GM19455 (cell line): ENCODE data around the gene ACD.
"Not testable (repeated sequence)": the region's sequence is repeated elsewhere in the genome, so short reads cannot be mapped to it uniquely, and the experiment has no call there.

Source experiments
- ATAC-seq: cut with Tn5 transposase; IDR thresholded peaks from one replicate; pipeline ENCODE4 v1.9.1; 2021; ENCODE audit not compliant: unreplicated experiment

Gene ACD

DNA sequence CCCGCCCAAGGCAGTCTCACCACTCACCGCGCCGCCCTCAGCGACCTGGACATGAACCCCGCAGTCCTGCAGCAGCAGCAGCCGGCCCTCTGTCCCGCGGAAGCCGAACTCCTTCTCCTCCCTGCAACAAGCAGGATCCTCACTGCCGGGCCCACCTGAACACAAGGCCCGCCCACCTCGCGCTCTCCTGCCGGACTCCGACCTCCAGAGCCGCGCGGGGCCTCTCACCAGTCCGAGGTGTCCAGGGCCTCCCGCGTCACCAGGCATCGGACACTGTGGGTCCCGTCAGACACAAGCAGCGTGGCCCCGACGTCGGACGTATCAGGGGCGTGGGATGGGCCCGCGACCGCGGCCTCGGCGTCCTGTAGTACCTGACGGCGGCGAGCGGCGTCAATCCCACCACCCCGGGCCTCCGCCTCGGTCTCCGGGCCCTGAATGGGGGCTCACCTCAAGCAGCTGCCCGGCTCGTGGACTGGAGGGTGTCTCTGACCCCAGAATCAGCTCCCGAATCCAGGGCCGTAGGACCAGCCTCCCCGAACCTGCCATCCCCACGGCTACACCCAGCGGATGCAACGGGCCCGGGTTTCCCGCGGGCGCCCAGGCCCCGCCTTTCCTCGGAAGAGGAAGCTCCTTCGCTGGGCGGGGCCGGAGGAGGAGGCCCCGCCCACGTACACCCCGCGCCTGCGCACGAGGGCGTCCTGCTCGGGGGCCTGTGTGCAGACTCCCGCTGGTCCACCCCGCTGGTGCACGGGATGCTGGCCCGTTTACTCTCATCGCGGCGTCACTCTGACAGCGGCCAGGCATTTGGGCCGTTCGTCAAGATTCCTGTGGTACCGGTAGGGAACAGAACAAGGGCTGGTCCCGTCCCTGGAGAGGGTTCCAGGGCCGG is at the start of gene ACD:
ACD (minus strand) TSS at position 586 of the 889 bp plus-strand sequence; CDS start at position 546, 40 bp downstream.
- ATAC-seq, result peak; percentile 46

DNA sequence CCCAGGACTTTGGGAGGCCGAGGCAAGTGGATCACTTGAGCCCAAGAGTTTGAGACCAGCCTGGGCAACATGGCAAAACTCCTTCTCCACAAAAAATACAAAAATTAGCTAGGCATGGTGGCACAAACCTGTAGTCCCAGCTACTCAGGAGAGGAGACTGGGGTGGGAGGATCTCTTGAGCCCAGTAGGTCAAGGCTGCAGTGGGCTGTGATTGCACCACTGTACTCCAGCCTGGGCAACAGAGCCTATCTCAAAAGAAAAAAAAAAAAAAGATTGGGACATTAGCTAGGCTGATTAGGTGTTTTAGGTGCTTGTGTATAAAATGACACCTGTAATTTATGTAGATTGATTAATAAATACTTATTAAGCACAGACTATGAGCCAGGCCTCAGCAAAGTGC is 49.0 kb upstream of the ACD start:
- no peak for ATAC-seq

DNA sequence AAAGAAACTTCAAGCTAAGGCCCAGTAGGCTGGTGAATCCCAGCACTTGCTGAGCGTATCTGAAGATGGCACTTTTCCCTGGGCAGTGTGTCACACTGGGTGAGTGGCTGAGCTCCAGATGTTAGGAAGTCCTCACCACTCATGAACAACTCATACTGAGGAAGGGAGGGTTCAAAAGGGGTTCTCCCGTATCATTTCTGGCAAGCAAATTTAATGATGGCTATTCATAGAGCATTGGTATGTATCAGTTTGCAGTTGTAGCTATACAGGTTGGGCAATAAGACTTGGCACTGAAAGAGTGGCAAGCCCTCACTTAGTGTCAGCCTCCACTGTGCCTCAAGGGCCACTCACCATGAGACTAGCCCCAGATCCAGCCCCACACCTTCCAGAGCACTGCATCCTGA is 48.3 kb upstream of the ACD start:
- ATAC-seq, result no peak

DNA sequence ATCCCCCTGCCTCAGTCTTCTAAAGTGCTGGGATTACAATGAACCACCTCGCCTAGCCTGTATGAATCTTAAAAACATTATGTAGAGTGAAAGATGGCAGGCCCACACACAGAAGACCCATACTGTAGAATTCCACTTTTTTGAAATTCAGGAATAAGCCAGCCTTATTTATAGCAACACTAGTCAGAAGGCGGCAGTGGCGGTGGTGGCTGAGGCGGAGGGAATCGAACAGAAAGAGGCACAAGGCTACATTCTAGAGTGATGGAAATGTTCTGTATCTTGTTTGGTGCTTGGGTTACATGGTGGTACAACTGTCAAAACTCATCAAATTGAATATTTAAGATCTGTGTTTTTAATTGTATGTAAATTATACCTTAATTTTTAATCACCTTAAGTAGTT is 47.7 kb upstream of the ACD start:
- ATAC-seq, result no peak

DNA sequence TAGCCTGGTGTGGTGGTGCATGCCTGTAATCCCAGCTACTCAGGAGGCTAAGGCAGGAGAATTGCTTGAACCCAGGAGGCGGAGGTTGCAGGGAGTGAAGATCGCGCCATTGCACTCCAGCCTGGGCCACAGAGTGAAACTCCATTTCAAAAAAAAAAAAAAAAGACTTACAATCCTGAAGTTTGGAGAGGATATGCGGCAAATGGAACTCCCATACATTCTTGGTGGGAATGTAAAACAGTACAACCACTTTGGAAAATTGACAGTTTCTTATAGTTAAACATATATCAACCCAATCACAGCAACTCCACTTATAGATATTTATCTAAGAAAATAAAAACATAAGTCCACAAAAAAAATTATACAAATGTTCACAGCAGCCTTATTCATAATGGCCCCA is 47.1 kb upstream of the ACD start:
- no peak for ATAC-seq

DNA sequence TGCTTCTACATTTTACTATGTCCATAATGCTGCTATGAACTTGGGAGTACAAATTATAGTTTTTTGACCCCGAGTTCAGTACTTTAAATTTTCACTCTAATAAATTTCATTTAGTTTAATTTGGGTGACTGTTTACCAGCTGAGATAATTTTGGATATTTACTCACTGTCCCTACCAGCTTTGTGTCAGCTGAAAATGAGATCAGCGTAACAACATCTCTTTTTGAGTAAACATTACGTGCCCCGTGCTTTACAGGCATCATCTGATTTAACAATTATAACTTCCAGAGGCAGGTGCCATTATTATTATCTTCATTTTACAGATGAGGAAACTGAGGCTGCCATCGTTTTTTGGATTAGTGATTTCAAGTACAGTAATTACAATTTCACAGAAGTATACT is 44.0 kb upstream of the ACD start:
- no peak for ATAC-seq

DNA sequence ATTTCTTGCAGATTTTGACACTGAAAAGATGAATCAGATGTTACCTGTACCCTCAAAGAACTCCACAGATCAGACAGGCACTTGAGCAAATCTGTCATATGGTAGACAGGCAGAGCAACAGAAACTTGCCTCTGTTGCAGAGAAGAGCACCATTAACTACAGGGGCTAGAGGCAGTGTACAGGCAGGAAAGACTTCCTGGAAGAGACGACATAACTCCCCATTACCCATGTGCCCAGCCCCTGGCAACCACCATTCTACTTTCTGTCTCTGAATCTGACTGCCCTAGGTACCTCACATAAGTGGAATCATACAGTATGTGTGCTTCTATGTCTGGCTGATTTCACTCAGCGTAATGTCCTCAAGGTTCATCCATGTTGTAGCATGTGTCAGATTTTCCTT is 43.6 kb upstream of the ACD start:
- ATAC-seq, result no peak

DNA sequence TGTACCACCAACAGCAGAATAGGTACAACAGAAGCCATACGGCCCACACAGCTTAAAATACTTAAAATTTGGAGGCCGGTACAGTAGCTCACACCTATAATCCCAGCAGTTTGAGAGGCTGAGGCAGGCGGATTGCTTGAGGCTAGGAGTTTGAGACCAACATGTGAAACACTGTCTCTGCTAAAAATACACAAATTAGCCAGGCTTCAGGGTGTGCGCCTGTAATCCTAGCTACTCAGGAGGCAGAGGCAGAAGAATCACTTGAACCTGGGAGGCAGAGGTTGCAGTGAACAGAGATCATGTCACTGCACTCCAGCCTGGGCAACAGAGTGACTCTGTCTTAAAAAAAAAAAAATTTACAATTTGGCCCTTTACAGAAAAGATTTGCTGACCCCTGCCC is 42.1 kb upstream of the ACD start:
- ATAC-seq, result no peak

DNA sequence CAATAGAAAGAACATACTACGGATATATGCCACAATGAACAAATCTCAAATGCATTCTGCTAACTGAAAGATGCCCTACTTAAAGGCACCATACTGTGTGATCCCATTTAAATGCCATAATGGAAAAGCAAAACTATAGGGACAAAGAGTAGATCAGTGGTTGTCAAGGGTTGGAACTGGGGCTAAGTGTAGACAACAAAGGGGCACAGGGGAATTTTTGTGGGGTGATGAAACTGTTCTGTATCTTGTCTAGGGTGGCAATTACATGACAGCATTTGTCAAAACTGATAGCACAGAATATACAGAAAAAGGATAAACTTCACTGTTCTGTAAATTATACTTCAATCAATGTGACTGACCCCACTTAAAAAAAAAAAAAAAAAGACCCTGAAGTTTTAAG is 41.4 kb upstream of the ACD start:
- no peak for ATAC-seq

DNA sequence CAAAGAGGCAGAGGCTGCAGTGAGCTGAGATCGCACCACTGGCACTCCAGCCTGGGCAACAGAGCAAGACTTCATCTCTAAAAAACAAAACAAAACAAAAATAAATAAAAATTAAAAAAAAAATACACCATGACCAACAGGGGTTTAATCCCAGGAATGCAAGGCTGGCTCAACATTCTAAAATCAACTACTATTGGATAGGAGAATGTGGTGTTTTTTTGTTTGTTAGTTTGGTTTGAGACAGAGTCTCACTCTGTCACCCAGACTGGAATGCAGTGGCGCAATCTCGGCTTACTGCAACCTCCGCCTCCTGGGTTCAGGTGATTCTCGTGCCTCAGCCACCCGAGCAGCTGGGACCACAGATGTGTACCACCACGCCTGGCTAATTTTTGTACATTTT is 39.2 kb upstream of the ACD start:
- no peak for ATAC-seq

DNA sequence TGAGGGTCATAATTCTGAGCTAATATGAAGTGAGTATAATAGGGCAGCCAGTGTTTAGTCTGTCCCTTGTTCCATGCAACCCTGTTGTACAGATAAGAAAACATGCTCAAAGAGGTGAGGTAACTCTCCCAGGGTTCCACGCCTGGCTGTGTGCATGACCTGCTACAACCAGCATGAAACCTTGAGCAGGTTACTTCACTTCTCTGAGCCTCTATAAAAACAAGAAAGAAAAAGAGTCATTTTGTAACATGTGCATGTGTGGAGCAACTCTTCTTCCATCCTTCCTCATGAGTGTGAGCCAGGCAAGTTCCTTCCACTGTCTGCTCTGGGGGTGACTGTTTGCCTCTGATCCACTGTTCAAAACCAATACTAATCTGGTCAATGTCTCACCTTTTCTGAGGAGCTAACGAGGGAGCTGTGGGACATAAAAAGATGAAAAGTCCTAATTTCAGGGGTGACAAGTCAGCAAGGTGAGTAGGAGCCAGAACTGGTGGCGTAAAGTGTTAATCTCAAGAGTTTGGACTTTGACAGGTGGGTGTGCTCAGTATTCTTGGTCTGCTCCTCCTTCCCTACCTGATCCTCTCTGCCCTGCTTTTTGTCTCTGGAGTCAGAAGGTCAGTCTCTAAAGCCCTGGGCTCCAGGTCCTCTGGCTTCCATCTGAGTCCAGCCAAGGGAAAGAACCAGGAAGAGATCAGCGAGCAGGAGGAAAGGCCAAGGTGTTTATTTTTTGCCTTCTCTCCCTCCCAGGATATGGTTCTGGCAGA is 37.5 kb upstream of the ACD start:
- ATAC-seq, result no peak

DNA sequence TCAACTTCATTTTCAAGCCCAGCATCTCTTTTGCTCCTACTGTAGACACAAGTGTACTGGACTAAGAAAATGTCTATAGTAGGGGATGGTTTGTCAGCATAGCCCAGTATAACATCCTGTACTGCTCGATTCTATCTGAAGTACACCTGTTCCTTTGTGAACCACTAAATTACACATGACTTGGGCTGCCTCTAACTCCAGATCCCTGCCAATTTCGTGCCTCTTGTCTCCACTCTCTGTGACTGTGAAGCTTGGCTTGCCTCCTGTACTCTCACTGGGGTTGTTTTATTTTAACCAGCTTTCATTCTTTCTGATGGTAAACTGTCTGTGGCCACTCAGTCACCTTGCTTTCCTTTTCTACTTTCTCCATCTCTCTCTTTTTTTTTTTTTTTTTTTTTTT is 34.6 kb upstream of the ACD start:
- ATAC-seq, result no peak

DNA sequence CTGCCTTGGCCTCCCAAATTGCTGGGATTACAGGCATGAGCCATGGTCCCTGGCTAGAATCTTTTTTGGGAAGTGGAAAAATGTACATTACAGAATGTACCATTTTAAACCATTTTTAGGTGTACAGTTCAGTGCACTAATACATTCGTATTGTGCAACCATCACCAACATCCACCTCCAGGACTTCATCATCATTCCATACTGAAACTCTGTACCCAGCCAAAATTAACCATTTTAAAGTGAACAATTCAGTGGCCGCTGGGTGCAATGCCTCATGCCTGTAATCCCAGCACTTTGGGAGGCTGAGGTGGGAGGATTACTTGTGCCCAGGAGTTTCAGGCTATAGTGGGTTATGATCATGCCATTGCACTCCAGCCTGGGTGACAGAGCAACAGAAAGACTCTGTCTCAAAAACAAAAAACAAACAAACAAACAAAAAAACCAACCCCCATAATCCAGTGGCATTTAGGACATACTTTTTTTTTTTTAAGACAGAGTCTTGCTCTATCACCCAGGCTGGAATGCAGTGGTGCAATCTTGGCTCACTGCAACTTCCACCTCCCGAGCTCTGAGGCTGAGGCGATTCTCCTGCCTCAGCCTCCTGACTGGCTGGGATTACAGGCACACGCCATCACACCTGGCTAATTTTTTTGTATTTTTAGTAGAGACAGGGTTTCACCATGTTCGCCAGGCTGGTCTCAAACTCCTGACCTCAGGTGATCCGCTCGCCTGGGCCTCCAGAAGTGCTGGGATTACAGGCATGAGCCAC is 33.6 kb upstream of the ACD start:
- not testable (repeated sequence) for ATAC-seq

DNA sequence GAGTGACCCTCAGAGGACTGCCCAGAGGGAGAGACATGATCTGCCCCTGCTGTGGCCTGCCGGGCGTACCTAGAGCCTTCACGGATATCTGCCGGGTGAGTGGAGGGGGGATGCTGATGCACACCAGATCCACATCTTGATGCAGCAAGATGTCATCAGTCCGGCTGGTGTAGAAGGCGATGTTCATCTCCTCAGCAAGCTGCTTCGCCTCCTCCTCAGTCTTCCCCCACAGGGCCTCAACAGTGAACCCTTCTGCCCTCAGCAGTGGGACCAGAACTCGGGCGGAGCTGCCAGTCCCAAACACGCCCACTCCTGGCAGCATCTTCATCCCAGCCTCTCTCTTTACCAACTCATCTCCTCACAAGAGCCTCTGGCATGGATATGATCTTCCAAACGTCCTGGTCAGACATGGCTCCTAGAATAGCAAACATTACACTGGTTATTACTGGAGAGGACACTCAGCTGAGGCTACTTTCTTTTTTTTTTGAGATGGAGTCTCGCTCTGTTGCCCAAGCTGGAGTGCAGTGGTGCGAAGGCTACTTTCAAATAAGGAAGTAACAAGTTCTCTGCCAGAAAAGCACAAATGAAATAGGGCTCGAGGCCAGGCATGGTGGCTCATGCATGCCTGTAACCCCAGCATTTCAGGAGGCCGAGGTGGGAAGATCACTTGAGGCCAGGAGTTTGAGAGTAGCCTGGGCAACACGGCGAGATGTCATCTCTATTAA is 25.5 kb upstream of the ACD start:
- ATAC-seq, result no peak

DNA sequence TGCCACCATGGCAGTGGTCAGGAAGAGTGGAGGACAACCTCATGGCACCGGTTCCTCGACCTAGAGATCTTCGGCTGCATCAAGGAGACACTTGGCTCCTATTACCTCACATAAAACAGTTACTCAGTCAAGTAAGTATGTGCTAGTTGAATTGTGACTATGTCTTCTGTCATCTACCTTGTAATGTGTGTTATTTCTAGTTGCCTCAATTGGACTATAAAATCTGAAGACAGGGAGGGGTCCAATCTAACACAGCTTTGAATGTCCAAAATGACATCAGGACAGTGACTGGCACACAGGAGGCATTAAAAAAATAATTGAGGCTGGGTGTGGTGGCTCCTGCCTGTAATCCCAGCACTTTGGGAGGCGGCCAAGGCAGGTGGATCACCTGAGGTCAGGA is 23.7 kb upstream of the ACD start:
- ATAC-seq, result no peak

DNA sequence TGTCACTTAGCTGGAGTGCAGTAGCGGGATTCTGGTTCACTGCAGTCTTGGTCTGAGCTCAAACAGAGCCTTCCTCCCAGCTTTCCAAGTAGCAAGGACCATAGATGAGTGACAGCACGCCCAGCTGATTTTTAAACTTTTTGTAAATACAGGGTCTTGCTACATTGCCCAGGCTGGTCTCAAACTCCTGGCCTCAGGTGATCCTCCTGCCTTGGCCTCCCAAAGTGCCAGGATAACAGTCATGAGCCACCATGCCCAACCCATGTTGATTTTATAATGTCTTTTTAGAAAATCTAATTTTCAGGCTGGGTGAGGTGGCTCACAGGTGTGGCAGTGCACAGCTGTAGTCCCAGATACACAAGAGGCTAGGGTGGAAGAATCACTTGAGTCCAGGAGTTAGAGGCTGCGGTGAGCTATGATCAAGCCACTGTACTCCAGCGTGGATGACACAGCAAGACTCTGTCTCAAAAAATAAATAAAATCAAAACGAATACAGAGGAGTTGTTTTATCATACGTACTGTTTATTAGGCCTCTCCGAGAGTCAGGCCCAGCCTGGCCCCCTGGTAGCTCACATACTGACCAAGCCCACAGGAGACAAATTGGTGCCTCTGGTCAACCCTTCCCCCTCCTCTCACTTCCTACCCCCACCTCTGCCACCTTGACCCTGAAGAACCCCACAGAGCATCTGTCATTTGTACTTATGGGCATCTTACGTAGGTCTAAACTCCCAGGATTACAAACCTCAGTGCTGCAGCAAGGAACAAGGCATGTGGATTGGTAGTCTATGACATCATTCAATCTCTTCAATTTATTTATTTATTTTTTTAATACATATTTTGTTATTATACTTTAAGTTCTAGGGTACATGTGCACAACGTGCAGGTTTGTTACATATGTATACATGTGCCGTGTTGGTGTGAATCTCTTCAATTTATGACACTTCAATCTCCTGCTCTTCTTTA is 20.2 kb upstream of the ACD start:
- ATAC-seq, result no peak

DNA sequence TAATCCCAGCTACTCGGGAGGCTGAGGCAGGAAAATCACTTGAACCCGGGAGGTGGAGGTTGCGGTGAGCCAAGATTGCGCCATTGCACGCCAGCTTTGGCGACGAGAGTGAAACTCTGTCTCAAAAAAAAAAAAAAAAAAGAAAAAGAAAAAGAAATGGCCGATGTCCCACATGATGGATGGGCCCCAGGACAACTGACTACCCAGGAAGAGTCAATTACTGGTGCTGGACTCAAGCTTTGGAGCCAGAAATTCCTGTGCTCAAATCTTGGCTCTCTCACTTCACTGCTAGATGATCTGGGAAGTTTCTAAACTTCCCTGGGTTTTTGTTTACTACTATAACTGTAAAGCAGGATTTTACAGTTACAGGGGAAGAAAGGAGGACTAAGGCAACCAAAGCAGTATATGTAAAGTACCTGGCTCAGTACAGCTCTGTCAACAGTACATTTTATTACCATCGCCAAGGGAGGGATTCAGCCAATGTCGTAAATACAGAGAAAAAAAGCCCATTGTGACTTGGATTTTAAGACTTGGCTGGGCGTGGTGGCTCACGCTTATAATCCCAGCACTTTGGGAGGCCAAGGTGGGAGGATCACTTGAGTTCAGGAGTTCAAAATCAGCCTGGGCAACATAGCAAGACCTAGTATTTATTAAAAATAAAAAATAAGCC is 18.4 kb upstream of the ACD start:
- ATAC-seq, result no peak

DNA sequence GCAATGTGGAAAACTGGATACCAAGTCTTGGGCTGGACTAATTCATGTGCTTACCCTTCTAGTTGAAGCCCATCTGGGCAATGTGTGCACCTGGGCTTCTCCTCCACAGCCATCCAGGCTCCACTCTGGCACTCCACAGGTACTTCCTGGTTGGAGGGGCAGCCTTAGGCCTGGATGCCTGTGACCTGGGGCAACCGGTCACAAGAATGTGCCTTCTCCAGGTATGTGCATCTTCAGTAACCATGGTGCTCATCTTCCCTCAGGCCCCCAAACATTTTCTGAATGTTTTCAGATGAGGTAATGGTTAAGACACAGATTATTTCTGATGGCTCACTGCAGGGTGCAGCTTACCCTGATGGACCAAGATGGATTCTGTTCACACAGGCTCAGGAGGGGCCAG is 17.7 kb upstream of the ACD start:
- no peak for ATAC-seq

DNA sequence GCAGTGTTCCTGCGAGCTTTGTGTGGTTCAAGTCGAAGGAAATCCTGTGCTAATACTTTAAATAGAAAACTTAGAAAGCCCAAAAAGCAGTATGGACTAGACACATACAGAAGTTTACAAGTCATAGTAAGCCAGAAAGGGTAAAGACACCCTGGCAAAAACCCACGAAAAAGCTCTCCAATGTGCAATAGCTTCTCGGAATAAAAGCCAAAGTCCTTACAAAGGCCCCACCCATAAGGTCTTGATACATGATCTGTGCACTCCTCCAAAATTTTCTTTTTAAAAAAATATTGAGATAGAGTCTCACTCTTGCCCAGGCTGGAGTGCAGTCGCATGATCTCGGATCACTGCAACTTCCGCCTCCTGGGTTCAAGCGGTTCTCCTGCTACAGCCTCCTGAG is 16.9 kb upstream of the ACD start:
- ATAC-seq, result no peak
